Activated T-helper 9 cell treated with anti-CD3 and anti-CD28 coated beads, Interleukin-2, amount 50 U/mL, for 16 hours (primary cell): ENCODE measurements around the gene PTER.
A peak's percentile ranks its signal among the peaks of the same experiment; 100 is the strongest.

Experiments used
- DNase-seq: peaks from one replicate; pipeline ENCODE4 v3.0.0-alpha.2; 2020; ENCODE audit warnings: low read depth

PTER gene

GRCh38 chr10:16436758-16437539, at the start of gene PTER:
TSS of gene PTER (plus strand) at chr10:16437010. CDS start at chr10:16484385, 47,375 bp downstream.
- peak; percentile 96 for DNase-seq

GRCh38 chr10:16392531-16393069, 44.2 kb upstream of the PTER start:
- no peak for DNase-seq

- DNase-seq, result no peak
Measured at GRCh38 chr10:16393271-16393858, 43.4 kb upstream of the PTER start.

GRCh38 chr10:16401416-16401815, 35.4 kb upstream of the PTER start:
- DNase-seq, result no peak

GRCh38 chr10:16408379-16408778, 28.4 kb upstream of the PTER start:
- DNase-seq, result no peak

- no peak for DNase-seq
Measured at GRCh38 chr10:16417341-16417740, 19.5 kb upstream of the PTER start.

GRCh38 chr10:16423599-16423998, 13.2 kb upstream of the PTER start:
- no peak for DNase-seq

GRCh38 chr10:16425449-16425848, 11.4 kb upstream of the PTER start:
- no peak for DNase-seq

GRCh38 chr10:16429539-16429938, 7.3 kb upstream of the PTER start:
- DNase-seq, result no peak

GRCh38 chr10:16436367-16436757, 448 bp upstream of the PTER start:
- DNase-seq, result no peak

- no peak for DNase-seq
Measured at GRCh38 chr10:16437540-16437894, 707 bp downstream of the PTER start.

GRCh38 chr10:16439295-16439694, 2.5 kb downstream of the PTER start:
- no peak for DNase-seq

- no peak for DNase-seq
Measured at GRCh38 chr10:16440396-16441133, 3.8 kb downstream of the PTER start.

GRCh38 chr10:16441173-16441840, 4.5 kb downstream of the PTER start:
- DNase-seq, result no peak

GRCh38 chr10:16442914-16443313, 6.1 kb downstream of the PTER start:
- no peak for DNase-seq

GRCh38 chr10:16445770-16446469, 9.1 kb downstream of the PTER start:
- DNase-seq, result no peak

- no peak for DNase-seq
Measured at GRCh38 chr10:16449454-16449853, 12.6 kb downstream of the PTER start.

GRCh38 chr10:16458166-16458955, 21.6 kb downstream of the PTER start:
- no peak for DNase-seq

- no peak for DNase-seq
Measured at GRCh38 chr10:16459423-16459939, 22.7 kb downstream of the PTER start.

- DNase-seq, result no peak
Measured at GRCh38 chr10:16466001-16466400, 29.2 kb downstream of the PTER start.

- DNase-seq, result peak; percentile 0
Measured at GRCh38 chr10:16470747-16471146, 33.9 kb downstream of the PTER start.
